ENCODE measurements around the gene PRDM11.

Gene PRDM11

GRCh38 chr11:45272701-45273100 is 126.3 kb downstream of the PRDM11 start:
- no peak for FAIRE-seq
- DNase-seq (ENCODE audit: insufficient read length, low spot score): no peak
- TF ChIP-seq TAF1 (IDR thresholded peaks at IDR 0.05; ENCODE audit: low read depth, low read length) (no peak), SPI1 (IDR thresholded peaks at IDR 0.05; ENCODE audit: low read depth, low read length) (no peak), POU2F2 (IDR thresholded peaks at IDR 0.05; ENCODE audit: low read depth, low read length) (no peak), POLR2AphosphoS5 (IDR thresholded peaks at IDR 0.05; ENCODE audit: low read depth, low read length) (no peak)

- no peak for TF ChIP-seq POLR2AphosphoS5 (IDR thresholded peaks at IDR 0.05; ENCODE audit: low read depth, low read length)
- TF ChIP-seq POU2F2 (IDR thresholded peaks at IDR 0.05; ENCODE audit: low read depth, low read length): no peak
- TF ChIP-seq PAX5 (IDR thresholded peaks at IDR 0.05; ENCODE audit: insufficient read depth, low read length, severe bottlenecking): no peak
- TF ChIP-seq POLR2A (IDR thresholded peaks at IDR 0.05; ENCODE audit: low read depth, low read length): no peak
- no peak for TF ChIP-seq TAF1 (IDR thresholded peaks at IDR 0.05; ENCODE audit: low read depth, low read length)
- no peak for TF ChIP-seq SPI1 (IDR thresholded peaks at IDR 0.05; ENCODE audit: low read depth, low read length)
- no peak for DNase-seq (ENCODE audit: insufficient read length, low spot score)
- no peak for FAIRE-seq
Observed at GRCh38 chr11:45273509-45273908, 127.1 kb downstream of the PRDM11 start.

GRCh38 chr11:45274206-45274605 is 127.8 kb downstream of the PRDM11 start:
- DNase-seq (ENCODE audit: insufficient read length, low spot score) (no peak), FAIRE-seq (no peak)
- no peak for TF ChIP-seq POLR2AphosphoS5 (IDR thresholded peaks at IDR 0.05; ENCODE audit: low read depth, low read length)
- no peak for TF ChIP-seq TAF1 (IDR thresholded peaks at IDR 0.05; ENCODE audit: low read depth, low read length)
- TF ChIP-seq PAX5 (IDR thresholded peaks at IDR 0.05; ENCODE audit: insufficient read depth, low read length, severe bottlenecking): no peak
- TF ChIP-seq SPI1 (IDR thresholded peaks at IDR 0.05; ENCODE audit: low read depth, low read length): no peak
- TF ChIP-seq POU2F2 (IDR thresholded peaks at IDR 0.05; ENCODE audit: low read depth, low read length): no peak
- no peak for TF ChIP-seq POLR2A (IDR thresholded peaks at IDR 0.05; ENCODE audit: low read depth, low read length)

- TF ChIP-seq TAF1 (IDR thresholded peaks at IDR 0.05; ENCODE audit: low read depth, low read length): no peak
- TF ChIP-seq POLR2AphosphoS5 (IDR thresholded peaks at IDR 0.05; ENCODE audit: low read depth, low read length): no peak
- no peak for TF ChIP-seq POLR2A (IDR thresholded peaks at IDR 0.05; ENCODE audit: low read depth, low read length)
- no peak for TF ChIP-seq POU2F2 (IDR thresholded peaks at IDR 0.05; ENCODE audit: low read depth, low read length)
- TF ChIP-seq PAX5 (IDR thresholded peaks at IDR 0.05; ENCODE audit: insufficient read depth, low read length, severe bottlenecking): no peak
- no peak for TF ChIP-seq SPI1 (IDR thresholded peaks at IDR 0.05; ENCODE audit: low read depth, low read length)
- FAIRE-seq (no peak), DNase-seq (ENCODE audit: insufficient read length, low spot score) (no peak)
Observed at GRCh38 chr11:45275828-45276227, 129.4 kb downstream of the PRDM11 start.

GRCh38 chr11:45278714-45279113 is 132.3 kb downstream of the PRDM11 start:
- DNase-seq (ENCODE audit: insufficient read length, low spot score) (no peak), FAIRE-seq (no peak)
- no peak for TF ChIP-seq PAX5 (IDR thresholded peaks at IDR 0.05; ENCODE audit: insufficient read depth, low read length, severe bottlenecking)
- no peak for TF ChIP-seq POU2F2 (IDR thresholded peaks at IDR 0.05; ENCODE audit: low read depth, low read length)
- TF ChIP-seq POLR2AphosphoS5 (IDR thresholded peaks at IDR 0.05; ENCODE audit: low read depth, low read length): no peak
- TF ChIP-seq POLR2A (IDR thresholded peaks at IDR 0.05; ENCODE audit: low read depth, low read length): no peak
- TF ChIP-seq TAF1 (IDR thresholded peaks at IDR 0.05; ENCODE audit: low read depth, low read length): no peak
- TF ChIP-seq SPI1 (IDR thresholded peaks at IDR 0.05; ENCODE audit: low read depth, low read length): no peak

GRCh38 chr11:45279645-45280044 is 133.2 kb downstream of the PRDM11 start:
- no peak for TF ChIP-seq POLR2A (IDR thresholded peaks at IDR 0.05; ENCODE audit: low read depth, low read length)
- TF ChIP-seq POLR2AphosphoS5 (IDR thresholded peaks at IDR 0.05; ENCODE audit: low read depth, low read length): no peak
- no peak for TF ChIP-seq TAF1 (IDR thresholded peaks at IDR 0.05; ENCODE audit: low read depth, low read length)
- no peak for TF ChIP-seq PAX5 (IDR thresholded peaks at IDR 0.05; ENCODE audit: insufficient read depth, low read length, severe bottlenecking)
- no peak for TF ChIP-seq SPI1 (IDR thresholded peaks at IDR 0.05; ENCODE audit: low read depth, low read length)
- TF ChIP-seq POU2F2 (IDR thresholded peaks at IDR 0.05; ENCODE audit: low read depth, low read length): no peak
- no peak for FAIRE-seq
- DNase-seq (ENCODE audit: insufficient read length, low spot score): no peak

- FAIRE-seq (no peak), DNase-seq (ENCODE audit: insufficient read length, low spot score) (no peak)
- no peak for TF ChIP-seq POLR2A (IDR thresholded peaks at IDR 0.05; ENCODE audit: low read depth, low read length)
- TF ChIP-seq POU2F2 (IDR thresholded peaks at IDR 0.05; ENCODE audit: low read depth, low read length): no peak
- no peak for TF ChIP-seq PAX5 (IDR thresholded peaks at IDR 0.05; ENCODE audit: insufficient read depth, low read length, severe bottlenecking)
- TF ChIP-seq SPI1 (IDR thresholded peaks at IDR 0.05; ENCODE audit: low read depth, low read length): no peak
- no peak for TF ChIP-seq TAF1 (IDR thresholded peaks at IDR 0.05; ENCODE audit: low read depth, low read length)
- TF ChIP-seq POLR2AphosphoS5 (IDR thresholded peaks at IDR 0.05; ENCODE audit: low read depth, low read length): no peak
Observed at GRCh38 chr11:45280449-45280848, 134.0 kb downstream of the PRDM11 start.

- TF ChIP-seq POLR2AphosphoS5 (IDR thresholded peaks at IDR 0.05; ENCODE audit: low read depth, low read length) (no peak), POLR2A (IDR thresholded peaks at IDR 0.05; ENCODE audit: low read depth, low read length) (no peak), SPI1 (IDR thresholded peaks at IDR 0.05; ENCODE audit: low read depth, low read length) (no peak), POU2F2 (IDR thresholded peaks at IDR 0.05; ENCODE audit: low read depth, low read length) (no peak), TAF1 (IDR thresholded peaks at IDR 0.05; ENCODE audit: low read depth, low read length) (no peak), PAX5 (IDR thresholded peaks at IDR 0.05; ENCODE audit: insufficient read depth, low read length, severe bottlenecking) (no peak)
- no peak for DNase-seq (ENCODE audit: insufficient read length, low spot score)
- FAIRE-seq: no peak
Observed at GRCh38 chr11:45282081-45282480, 135.6 kb downstream of the PRDM11 start.
